HAP-1 (cell line): Measurements from ENCODE around the gene CUL9.

Experiments
- DNase-seq, 2 experiments: peaks; one replicate each; pipeline ENCODE4 v3.0.0-alpha.2; 2016 to 2020; ENCODE audit warnings: low spot score in 2 of 2
- H3K27me3 ChIP-seq: fragments of 250-450 bp; sonication (Bioruptor Pico); 2 replicates; pipeline ENCODE4 v1.5.1; 2020; ENCODE audit warnings: low read depth, mild to moderate bottlenecking, moderate library complexity
- H3K36me3 ChIP-seq: fragments of 250-450 bp; sonication (Bioruptor Pico); replicated peaks from 2 replicates; pipeline ENCODE4 v1.5.1; 2020; ENCODE audit warnings: mild to moderate bottlenecking
- H3K4me1 ChIP-seq: fragments of 250-450 bp; sonication (Bioruptor Pico); 2 replicates; pipeline ENCODE4 v1.5.1; 2020; ENCODE audit warnings: mild to moderate bottlenecking
- H3K4me3 ChIP-seq: fragments of 250-450 bp; sonication (Bioruptor Pico); 2 replicates; pipeline ENCODE4 v1.5.1; 2020; ENCODE audit warnings: mild to moderate bottlenecking, moderate library complexity
- H3K9me3 ChIP-seq: fragments of 250-450 bp; sonication (Bioruptor Pico); 2 replicates; pipeline ENCODE4 v1.5.1; 2020; ENCODE audit warnings: mild to moderate bottlenecking, moderate library complexity
- in situ Hi-C: fragments of 300-500 bp; cut with MboI; formaldehyde crosslinking; loops from 3 replicates; pipeline ENCODE4 v1.14.3; 2020; ENCODE audit warnings: low sequenced_read_pairs, inconsistent platforms, mixed read lengths

Gene CUL9

DNA sequence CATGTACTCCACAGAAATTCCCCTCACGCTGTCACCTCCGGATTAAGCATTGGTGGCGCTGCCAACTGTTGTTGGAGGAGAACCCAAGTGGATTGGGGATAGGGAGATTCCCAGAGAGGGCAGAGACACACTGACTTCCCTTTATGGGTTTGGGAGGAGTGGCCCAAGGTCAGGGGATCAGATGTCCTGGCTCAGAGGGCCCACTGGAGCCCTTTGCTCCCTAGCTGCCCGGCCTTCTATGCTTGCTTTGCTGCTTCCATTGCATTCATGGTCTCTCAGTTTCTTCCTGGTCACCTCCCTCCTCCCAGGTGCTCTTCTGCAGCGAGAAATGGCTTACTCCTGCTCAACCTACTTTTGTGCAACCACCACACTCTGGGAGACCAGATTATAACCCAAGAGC is 14.3 kb downstream of the CUL9 start:
- Histone ChIP-seq H3K27me3 (no peaks in the 10 kb centered on the region), H3K4me3 (no peak overlapping the region), H3K9me3 (no peaks in the 10 kb centered on the region), H3K36me3 (peaks cover 4% of the 10 kb centered on the region; the same call in 1 of the 2 replicates), H3K4me1 (no peaks in the 10 kb centered on the region)
- in situ Hi-C loops: no loop called here
- no peak for DNase-seq

DNA sequence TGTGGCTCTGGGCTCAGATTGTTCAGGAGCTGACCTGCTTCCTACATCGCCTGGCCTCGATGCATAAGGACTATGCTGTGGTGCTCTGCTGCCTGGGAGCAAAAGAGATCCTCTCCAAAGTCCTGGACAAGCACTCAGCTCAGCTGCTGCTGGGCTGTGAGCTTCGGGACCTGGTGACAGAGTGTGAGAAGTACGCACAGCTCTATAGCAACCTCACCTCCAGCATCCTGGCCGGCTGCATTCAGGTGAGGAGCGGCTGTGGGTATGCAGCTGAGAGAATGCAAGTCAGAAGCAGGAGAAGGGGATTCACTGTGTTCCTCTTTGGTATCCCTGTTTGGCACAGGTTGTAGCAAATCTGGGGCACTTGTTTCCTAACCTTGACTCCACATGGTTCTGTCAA is 17.9 kb downstream of the CUL9 start:
- no peaks in the 10 kb centered on the region for H3K4me1 ChIP-seq
- DNase-seq: no peak
- no peaks in the 10 kb centered on the region for H3K9me3 ChIP-seq
- no peak overlapping the region for H3K4me3 ChIP-seq
- peaks cover 4% of the 10 kb centered on the region; the same call in 1 of the 2 replicates for H3K36me3 ChIP-seq
- in situ Hi-C loops: no loop called here
- H3K27me3 ChIP-seq: no peaks in the 10 kb centered on the region

DNA sequence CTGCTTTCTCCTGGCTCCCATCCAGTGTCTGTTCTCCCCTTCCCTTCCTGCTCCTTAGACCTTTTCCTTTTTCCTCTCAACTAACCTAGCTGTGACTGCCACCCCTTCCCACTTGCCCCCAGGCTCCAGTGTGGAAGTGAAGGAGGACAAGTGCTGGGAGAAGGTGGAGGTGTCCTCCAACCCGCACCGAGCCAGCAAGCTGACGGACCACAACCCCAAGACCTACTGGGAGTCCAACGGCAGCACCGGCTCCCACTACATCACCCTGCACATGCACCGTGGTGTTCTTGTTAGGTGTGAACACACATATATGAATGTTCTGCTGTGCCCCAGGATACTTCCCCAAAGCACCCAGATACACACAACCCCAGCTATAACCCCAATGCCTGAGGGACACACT is 18.5 kb downstream of the CUL9 start:
- no peak overlapping the region for H3K4me3 ChIP-seq
- H3K9me3 ChIP-seq: no peaks in the 10 kb centered on the region
- H3K4me1 ChIP-seq: no peaks in the 10 kb centered on the region
- DNase-seq: no peak
- in situ Hi-C loops: no loop called here
- H3K27me3 ChIP-seq: no peaks in the 10 kb centered on the region
- H3K36me3 ChIP-seq: peaks cover 4% of the 10 kb centered on the region; the same call in 1 of the 2 replicates

DNA sequence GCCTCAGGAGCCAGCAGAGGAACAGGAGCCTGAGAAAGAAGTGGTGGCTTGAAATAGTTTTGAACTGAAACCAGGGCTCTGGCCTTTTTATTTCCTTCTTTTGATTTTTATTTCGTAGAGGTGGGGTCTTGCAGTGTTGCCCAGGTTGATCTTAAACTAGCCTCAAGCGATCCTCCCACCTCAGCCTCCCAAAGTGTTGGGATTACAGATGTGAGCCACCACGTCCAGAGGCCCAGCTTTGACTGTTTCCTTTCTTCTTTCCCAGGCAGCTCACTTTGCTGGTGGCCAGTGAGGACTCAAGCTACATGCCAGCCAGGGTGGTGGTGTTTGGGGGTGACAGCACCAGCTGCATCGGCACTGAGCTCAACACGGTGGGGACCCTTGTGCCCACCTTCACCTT is 20.5 kb downstream of the CUL9 start:
- in situ Hi-C loops: no loop called here
- no peaks in the 10 kb centered on the region for H3K4me1 ChIP-seq

DNA sequence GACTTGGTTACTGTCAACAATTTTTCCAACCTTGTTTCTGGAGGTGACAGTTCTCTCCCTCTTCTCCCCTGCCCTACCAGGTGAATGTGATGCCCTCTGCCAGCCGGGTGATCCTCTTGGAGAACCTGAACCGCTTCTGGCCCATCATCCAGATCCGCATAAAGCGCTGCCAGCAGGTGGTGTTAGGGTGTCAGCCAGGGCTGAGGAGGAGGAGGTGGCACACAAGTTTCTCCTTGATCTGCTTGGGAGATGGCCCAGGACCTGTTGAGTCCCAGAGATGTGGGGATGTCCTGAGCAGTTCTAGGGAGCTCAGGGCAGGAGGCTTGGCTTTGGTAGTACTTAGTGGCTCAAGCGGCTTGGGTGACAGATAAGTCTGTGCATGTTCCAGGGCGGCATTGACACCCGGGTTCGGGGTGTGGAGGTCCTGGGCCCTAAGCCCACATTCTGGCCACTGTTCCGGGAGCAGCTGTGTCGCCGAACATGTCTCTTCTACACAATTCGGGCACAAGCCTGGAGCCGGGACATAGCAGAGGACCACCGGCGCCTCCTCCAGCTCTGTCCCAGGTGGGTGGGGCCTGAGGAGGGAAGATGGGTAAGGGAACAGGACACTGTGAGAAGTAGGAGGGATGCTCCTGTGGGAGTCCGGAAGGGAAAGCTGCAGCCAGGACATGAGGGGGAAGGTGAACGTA is 21.2 kb downstream of the CUL9 start:
- no peaks in the 10 kb centered on the region for H3K36me3 ChIP-seq
- in situ Hi-C loops: no loop called here

More for the DNA sequence above, 20.5 kb downstream of the CUL9 start:
- no peaks in the 10 kb centered on the region for H3K27me3 ChIP-seq
- no peak overlapping the region for H3K4me3 ChIP-seq
- no peaks in the 10 kb centered on the region for H3K9me3 ChIP-seq
- H3K36me3 ChIP-seq: peaks cover 4% of the 10 kb centered on the region; the same call in 1 of the 2 replicates
- DNase-seq: no peak

DNA sequence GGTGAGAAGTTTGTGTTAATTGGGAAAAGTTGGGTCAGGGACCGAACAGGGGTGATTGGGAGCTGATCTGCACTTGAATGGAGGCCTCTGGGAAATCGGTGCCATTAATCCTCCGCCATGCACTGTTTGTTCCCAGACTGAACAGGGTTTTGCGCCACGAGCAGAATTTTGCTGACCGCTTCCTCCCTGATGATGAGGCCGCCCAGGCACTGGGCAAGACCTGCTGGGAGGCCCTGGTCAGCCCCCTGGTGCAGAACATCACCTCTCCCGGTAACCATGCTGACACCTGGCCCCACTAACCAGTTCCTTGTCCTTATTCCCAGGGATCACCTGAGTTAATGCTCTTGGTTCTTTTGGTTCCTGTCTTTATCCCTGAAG is 21.7 kb downstream of the CUL9 start:
- Histone ChIP-seq H3K4me3 (no peak overlapping the region), H3K4me1 (no peaks in the 10 kb centered on the region), H3K9me3 (no peaks in the 10 kb centered on the region), H3K36me3 (no peaks in the 10 kb centered on the region), H3K27me3 (no peaks in the 10 kb centered on the region)
- in situ Hi-C loops: no loop called here
- no peak for DNase-seq

More for the DNA sequence above, 21.2 kb downstream of the CUL9 start:
- Histone ChIP-seq H3K4me1 (no peaks in the 10 kb centered on the region), H3K4me3 (no peak overlapping the region), H3K27me3 (no peaks in the 10 kb centered on the region), H3K9me3 (no peaks in the 10 kb centered on the region)
- no peak for DNase-seq

DNA sequence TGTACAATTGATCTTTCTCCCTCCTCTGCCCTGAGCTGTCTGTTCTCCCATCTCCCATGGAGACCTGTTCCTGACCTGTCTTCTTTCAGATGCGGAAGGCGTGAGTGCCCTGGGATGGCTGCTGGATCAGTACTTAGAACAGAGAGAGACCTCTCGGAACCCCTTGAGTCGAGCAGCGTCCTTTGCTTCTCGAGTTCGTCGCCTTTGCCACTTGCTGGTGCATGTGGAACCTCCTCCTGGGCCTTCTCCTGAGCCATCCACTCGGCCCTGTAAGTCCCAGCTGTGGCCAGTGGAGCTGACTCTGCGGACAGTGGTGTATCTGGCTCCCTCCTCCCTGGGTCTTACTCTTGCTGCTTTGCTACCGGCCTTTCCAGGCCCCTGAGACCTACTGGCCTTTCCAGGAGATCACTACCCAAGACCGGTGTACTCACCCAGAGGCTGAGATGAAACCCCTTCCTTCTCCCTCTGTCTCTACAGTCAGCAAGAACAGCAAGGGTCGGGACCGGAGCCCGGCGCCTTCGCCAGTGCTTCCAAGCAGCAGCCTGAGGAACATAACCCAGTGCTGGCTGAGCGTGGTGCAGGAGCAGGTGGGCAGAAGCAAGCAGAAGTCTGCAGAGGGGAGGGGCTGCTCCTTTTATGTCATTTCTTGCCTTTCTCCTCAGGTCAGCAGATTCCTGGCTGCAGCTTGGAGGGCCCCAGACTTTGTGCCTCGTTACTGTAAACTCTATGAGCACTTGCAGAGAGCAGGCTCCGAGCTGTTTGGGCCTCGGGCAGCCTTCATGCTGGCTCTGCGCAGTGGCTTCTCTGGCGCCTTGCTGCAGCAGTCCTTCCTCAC is 22.5 kb downstream of the CUL9 start:
- Histone ChIP-seq H3K36me3 (no peaks in the 10 kb centered on the region), H3K27me3 (no peaks in the 10 kb centered on the region), H3K4me3 (no peak overlapping the region), H3K9me3 (no peaks in the 10 kb centered on the region), H3K4me1 (no peaks in the 10 kb centered on the region)
- DNase-seq: no peak
- in situ Hi-C loops: no loop called here

DNA sequence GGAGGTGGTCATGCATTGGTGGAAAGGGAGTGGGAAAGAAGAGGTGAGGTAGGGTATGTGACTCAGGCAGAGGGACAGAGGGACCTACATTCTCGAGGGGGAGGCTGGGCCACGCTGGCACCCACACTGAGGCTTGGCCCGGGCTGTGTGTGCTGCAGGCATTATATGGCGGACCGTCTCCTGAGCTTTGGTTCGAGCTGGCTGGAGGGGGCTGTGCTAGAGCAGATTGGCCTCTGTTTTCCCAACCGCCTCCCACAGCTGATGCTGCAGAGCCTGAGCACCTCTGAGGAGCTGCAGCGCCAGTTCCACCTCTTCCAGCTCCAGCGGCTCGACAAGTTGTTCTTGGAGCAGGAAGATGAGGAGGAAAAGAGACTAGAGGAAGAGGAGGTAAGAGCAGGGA is 23.9 kb downstream of the CUL9 start:
- Histone ChIP-seq H3K4me3 (no peak overlapping the region), H3K36me3 (no peaks in the 10 kb centered on the region), H3K9me3 (no peaks in the 10 kb centered on the region), H3K4me1 (no peaks in the 10 kb centered on the region), H3K27me3 (no peaks in the 10 kb centered on the region)
- DNase-seq: no peak
- in situ Hi-C loops: no loop called here

DNA sequence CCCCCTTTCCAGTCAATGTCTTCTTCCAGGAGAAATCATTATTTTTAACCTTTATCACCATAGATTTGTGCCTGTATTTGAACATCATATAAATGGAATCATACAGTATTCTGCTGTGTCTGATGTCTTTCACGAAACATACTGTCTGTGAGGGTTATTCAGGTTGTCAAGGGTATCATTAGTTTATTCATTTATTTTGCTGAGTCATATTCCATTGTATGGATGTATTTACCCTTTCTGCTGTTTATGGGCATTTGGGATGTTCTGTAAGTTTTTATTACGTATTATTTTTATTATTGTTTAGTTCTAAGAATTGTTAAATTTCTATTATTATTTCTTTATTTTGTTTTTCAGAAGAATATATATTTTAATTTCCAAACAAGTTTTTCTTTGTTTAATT is 25.3 kb downstream of the CUL9 start:
- no peak for DNase-seq
- Histone ChIP-seq H3K9me3 (no peaks in the 10 kb centered on the region), H3K36me3 (no peaks in the 10 kb centered on the region), H3K4me3 (no peak overlapping the region), H3K4me1 (no peaks in the 10 kb centered on the region), H3K27me3 (no peaks in the 10 kb centered on the region)
- in situ Hi-C loops: no loop called here

DNA sequence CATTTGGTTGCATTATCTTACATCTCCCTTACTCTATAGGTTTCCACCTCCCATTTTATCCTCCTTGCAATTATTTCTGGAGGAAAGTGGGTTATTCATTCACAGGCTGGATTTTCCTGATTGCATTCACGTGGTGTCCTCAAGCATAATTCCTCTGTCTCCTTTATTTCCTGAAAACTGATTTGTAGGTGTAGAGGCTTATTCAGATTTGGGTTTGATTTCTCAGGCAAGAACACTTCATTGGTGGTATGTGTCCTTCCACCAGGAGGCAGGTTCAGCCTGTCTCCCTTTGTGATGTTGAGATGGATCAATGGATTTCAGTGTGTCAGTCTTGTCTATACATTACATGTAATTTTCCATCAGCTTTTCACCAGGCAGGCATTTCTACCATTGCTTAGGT is 30.0 kb downstream of the CUL9 start:
- Histone ChIP-seq H3K36me3 (no peaks in the 10 kb centered on the region), H3K4me3 (no peak overlapping the region), H3K4me1 (no peaks in the 10 kb centered on the region), H3K27me3 (no peaks in the 10 kb centered on the region), H3K9me3 (no peaks in the 10 kb centered on the region)
- in situ Hi-C loops: no loop called here
- no peak for DNase-seq

DNA sequence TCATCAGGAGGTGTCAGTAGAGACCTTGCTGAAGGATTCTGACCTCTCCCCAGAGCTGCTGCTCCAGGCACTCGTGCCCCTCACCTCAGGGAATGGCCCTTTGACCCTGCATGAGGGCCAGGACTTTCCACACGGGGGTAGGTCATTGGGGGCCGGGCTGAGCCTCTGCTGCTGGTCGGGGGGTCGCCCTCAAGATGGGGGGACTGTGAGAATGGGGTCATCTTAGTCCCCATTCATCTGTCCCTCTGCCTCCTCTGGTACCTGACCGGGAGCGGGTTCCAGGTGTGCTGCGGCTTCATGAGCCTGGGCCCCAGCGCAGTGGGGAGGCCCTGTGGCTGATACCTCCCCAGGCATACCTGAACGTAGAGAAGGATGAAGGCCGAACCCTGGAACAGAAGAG is 31.4 kb downstream of the CUL9 start:
- in situ Hi-C loops: no loop called here
- Histone ChIP-seq H3K27me3 (no peaks in the 10 kb centered on the region), H3K36me3 (no peaks in the 10 kb centered on the region), H3K4me3 (no peak overlapping the region), H3K4me1 (peaks cover 5% of the 10 kb centered on the region; the same call in 1 of the 2 replicates), H3K9me3 (no peaks in the 10 kb centered on the region)
- DNase-seq: no peak

DNA sequence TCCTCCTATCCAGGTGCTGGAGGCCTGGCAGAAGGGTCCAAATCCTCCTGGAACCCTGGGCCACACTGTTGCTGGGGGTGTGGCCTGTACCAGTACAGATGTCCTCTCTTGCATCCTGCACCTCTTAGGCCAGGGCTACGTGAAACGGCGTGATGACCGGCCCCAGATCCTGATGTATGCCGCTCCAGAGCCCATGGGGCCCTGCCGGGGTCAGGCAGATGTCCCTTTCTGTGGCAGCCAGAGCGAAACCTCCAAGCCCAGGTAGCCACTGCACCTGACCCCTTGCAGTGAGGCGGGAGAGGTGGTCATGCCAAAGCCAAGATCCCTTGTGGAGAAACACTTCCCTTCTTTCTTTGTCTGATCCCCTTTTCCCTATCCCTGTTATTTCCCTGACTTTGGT is 33.1 kb downstream of the CUL9 start:
- DNase-seq: no peak
- Histone ChIP-seq H3K4me3 (no peak overlapping the region), H3K4me1 (peaks cover 5% of the 10 kb centered on the region; the same call in 1 of the 2 replicates), H3K9me3 (no peaks in the 10 kb centered on the region), H3K36me3 (no peaks in the 10 kb centered on the region), H3K27me3 (no peaks in the 10 kb centered on the region)
- in situ Hi-C loops: no loop called here

DNA sequence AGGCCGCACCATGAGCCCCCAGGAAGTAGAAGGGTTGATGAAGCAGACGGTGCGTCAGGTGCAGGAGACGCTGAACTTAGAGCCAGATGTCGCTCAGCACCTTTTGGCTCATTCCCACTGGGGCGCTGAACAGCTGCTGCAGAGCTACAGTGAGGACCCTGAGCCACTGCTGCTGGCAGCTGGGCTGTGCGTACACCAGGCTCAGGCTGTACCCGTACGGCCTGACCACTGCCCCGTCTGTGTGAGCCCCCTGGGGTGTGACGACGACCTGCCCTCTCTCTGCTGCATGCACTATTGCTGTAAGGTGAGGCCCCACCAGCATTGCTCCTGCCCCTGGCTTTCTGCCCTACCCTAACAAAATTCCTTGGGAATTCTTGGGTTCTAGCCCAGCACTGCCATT is 34.2 kb downstream of the CUL9 start:
- no peak for DNase-seq
- Histone ChIP-seq H3K27me3 (no peaks in the 10 kb centered on the region), H3K36me3 (no peaks in the 10 kb centered on the region), H3K4me3 (no peak overlapping the region), H3K9me3 (no peaks in the 10 kb centered on the region), H3K4me1 (peaks cover 5% of the 10 kb centered on the region; the same call in 1 of the 2 replicates)
- in situ Hi-C loops: no loop called here

DNA sequence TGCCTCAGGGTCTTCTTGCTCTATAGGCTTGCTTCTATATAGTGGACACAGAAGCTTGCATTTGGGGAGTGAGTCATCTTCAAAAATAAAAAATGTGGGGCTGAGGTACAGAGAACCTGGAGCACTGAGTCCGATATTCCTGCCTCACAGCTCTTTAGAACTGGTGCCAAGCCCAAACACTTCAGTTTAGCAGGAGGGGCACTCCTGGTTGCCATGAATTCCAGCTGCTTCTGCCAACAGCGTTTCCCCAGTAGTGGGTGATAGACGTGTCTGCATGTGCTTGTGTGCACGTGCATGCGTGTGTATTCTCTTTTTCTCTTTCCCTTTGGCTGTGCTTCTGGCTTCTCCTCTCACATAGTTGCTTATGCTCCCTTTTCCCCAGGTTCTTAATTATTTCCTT is 35.4 kb downstream of the CUL9 start:
- in situ Hi-C loops: no loop called here
- Histone ChIP-seq H3K9me3 (no peaks in the 10 kb centered on the region), H3K4me1 (peaks cover 5% of the 10 kb centered on the region; the same call in 1 of the 2 replicates), H3K27me3 (no peaks in the 10 kb centered on the region), H3K36me3 (no peaks in the 10 kb centered on the region), H3K4me3 (no peak overlapping the region)
- DNase-seq: no peak
